Sigmoid colon (tissue), 7 donors: ENCODE data around the gene RAB3B. TPM values are rescaled to one million over a fixed set of nuclear protein-coding genes. Genes with fewer than 3 reads are reported as not detected.

ENCODE experiments used
- DNase-seq: peaks from one replicate; pipeline ENCODE4 v3.0.0-alpha.2; 2019
- H3K27ac ChIP-seq, 4 donors: fragments of 200-600 bp; sonication (generic); one replicate each; pipeline ENCODE4 v1.5.1; 2016 to 2019; ENCODE audit warnings: mild to moderate bottlenecking in 1 of 4
- H3K27me3 ChIP-seq, 3 donors: fragments of 200-600 bp; sonication (generic); one replicate each; pipeline ENCODE4 v1.5.1; 2019; ENCODE audit warnings: mild to moderate bottlenecking in 1 of 3
- H3K36me3 ChIP-seq, 4 donors: fragments of 200-600 bp; sonication (generic); one replicate each; pipeline ENCODE4 v1.5.1; 2016 to 2019
- H3K4me1 ChIP-seq, 4 donors: fragments of 200-600 bp; sonication (generic); one replicate each; pipeline ENCODE4 v1.5.1; 2017 to 2019
- H3K4me3 ChIP-seq, 4 donors: fragments of 200-600 bp; sonication (generic); one replicate each; pipeline ENCODE4 v1.5.1; 2017 to 2019; ENCODE audit warnings: mild to moderate bottlenecking in 2 of 4, moderate library complexity in 1 of 4
- H3K9me3 ChIP-seq, 4 donors: fragments of 200-600 bp in 3 of 4; sonication (generic) in 3 of 4; one replicate each; pipeline versions ENCODE4 v1.5.1 to v1.6.1; 2013 to 2019
- CTCF ChIP-seq, 4 experiments: fragments of 450-650 bp in 3 of 4; fragments of 200-600 bp in 1 of 4; IDR thresholded peaks; one replicate each; pipeline ENCODE4 v1.5.1; 2016 to 2019; ENCODE audit warnings: antibody characterized with exemption in 4 of 4, mild to moderate bottlenecking in 3 of 4, moderate library complexity in 2 of 4
- EP300 ChIP-seq, 4 donors: sonication (generic); formaldehyde crosslinking; IDR thresholded peaks; one replicate each; pipeline ENCODE4 v1.6.1; 2017; ENCODE audit warnings: antibody characterized with exemption in 4 of 4
- POLR2A ChIP-seq, 2 donors: fragments of 450-650 bp; IDR thresholded peaks; one replicate each; pipeline ENCODE4 v1.6.1; 2016; ENCODE audit warnings: antibody characterized with exemption in 2 of 2, mild to moderate bottlenecking in 2 of 2, moderate library complexity in 2 of 2
- POLR2AphosphoS5 ChIP-seq, 4 donors: sonication (generic); formaldehyde crosslinking; IDR thresholded peaks; one replicate each; pipeline ENCODE4 v1.6.1; 2017; ENCODE audit warnings: antibody characterized with exemption in 4 of 4
- WGBS, 2 donors: extraction: QIAGEN DNeasy Blood & Tissue Kit; methylation state at CpG; one replicate each; pipeline ENCODE4 v1.1.7; 2013; 5-methylcytosine and 5-hydroxymethylcytosine counted together
- intact Hi-C: fragments of 100-400 bp; cut with DNase I; formaldehyde crosslinking; loops from one replicate; pipeline ENCODE4 v1.15.1; 2023
- polyA plus RNA-seq, 3 donors: library from polyadenylated mRNA; stranded (reverse); fragments of 200-250 nt; gene quantifications; one replicate each; pipeline ENCODE4 v1.2.3, GENCODE V29; 2013
- total RNA-seq, 4 donors: library from RNA; depleted of rRNA; stranded (reverse); fragments of >200 nt; gene quantifications; one replicate each; pipeline ENCODE4 v1.1.0, GENCODE V29; 2016
- donor health status: healthy with polysubstance abuse.
- donor health status: Bipolar disorder and iron deficiency.
- donor health status: healthy.

Gene RAB3B
- total and polyA plus RNA-seq, 7 donors = 1.5 to 4.3 (median 3.1) TPM

GRCh38 chr1:51933344-51933743 lies 57.2 kb downstream of the RAB3B start:
- Histone ChIP-seq H3K4me1 (no peaks in the 10 kb centered on the region), H3K4me3 (no peak overlapping the region), H3K9me3 (no peaks in the 10 kb centered on the region), H3K27ac (no peak overlapping the region), H3K27me3 (no peaks in the 10 kb centered on the region), H3K36me3 (no peaks in the 10 kb centered on the region)
- intact Hi-C loops = no loop called here
- DNase-seq = no peak
- WGBS, 2 donors = 94 to 97% methylated on average over 1 of the region's 1 CpG
- TF ChIP-seq POLR2A (IDR thresholded peaks at IDR 0.05) = no peak
- TF ChIP-seq EP300 (IDR thresholded peaks at IDR 0.05) = no peak
- TF ChIP-seq POLR2AphosphoS5 (IDR thresholded peaks at IDR 0.05) = no peak
- TF ChIP-seq CTCF (IDR thresholded peaks at IDR 0.05) = no peak

GRCh38 chr1:51930329-51930728 lies 60.2 kb downstream of the RAB3B start:
- H3K36me3 ChIP-seq = no peaks in the 10 kb centered on the region
- TF ChIP-seq EP300 (IDR thresholded peaks at IDR 0.05) = no peak
- no peak for TF ChIP-seq POLR2AphosphoS5 (IDR thresholded peaks at IDR 0.05)
- TF ChIP-seq CTCF (IDR thresholded peaks at IDR 0.05) = no peak
- no peak for TF ChIP-seq POLR2A (IDR thresholded peaks at IDR 0.05)
- no peaks in the 10 kb centered on the region for H3K4me1 ChIP-seq
- intact Hi-C loops = no loop called here
- no peak overlapping the region for H3K27ac ChIP-seq
- H3K9me3 ChIP-seq = no peaks in the 10 kb centered on the region
- DNase-seq = no peak
- H3K27me3 ChIP-seq = no peaks in the 10 kb centered on the region
- no peak overlapping the region for H3K4me3 ChIP-seq

- Histone ChIP-seq H3K4me1 (no peaks in the 10 kb centered on the region), H3K27me3 (no peaks in the 10 kb centered on the region), H3K27ac (no peak overlapping the region), H3K4me3 (no peak overlapping the region), H3K36me3 (no peaks in the 10 kb centered on the region), H3K9me3 (no peaks in the 10 kb centered on the region)
- no peak for DNase-seq
- WGBS, 2 donors = 89 to 91% methylated on average over 1 of the region's 1 CpG
- intact Hi-C loops = no loop called here
- no peak for TF ChIP-seq EP300 (IDR thresholded peaks at IDR 0.05)
Measured at GRCh38 chr1:51928896-51929295, 61.6 kb downstream of the RAB3B start.

- 93 to 94% methylated on average over 2 of the region's 2 CpGs for WGBS, 2 donors
- Histone ChIP-seq H3K4me1 (no peaks in the 10 kb centered on the region), H3K27ac (no peak overlapping the region), H3K9me3 (no peaks in the 10 kb centered on the region), H3K27me3 (no peaks in the 10 kb centered on the region), H3K36me3 (no peaks in the 10 kb centered on the region), H3K4me3 (no peak overlapping the region)
- intact Hi-C loops = no loop called here
- DNase-seq = no peak
- no peak for TF ChIP-seq POLR2A (IDR thresholded peaks at IDR 0.05)
- no peak for TF ChIP-seq EP300 (IDR thresholded peaks at IDR 0.05)
- TF ChIP-seq POLR2AphosphoS5 (IDR thresholded peaks at IDR 0.05) = no peak
- TF ChIP-seq CTCF (IDR thresholded peaks at IDR 0.05) = no peak
Measured at GRCh38 chr1:51927029-51927428, 63.5 kb downstream of the RAB3B start.

- DNase-seq = no peak
Measured at GRCh38 chr1:51926171-51926812, 64.2 kb downstream of the RAB3B start.

More at GRCh38 chr1:51926171-51926812, 64.2 kb downstream of the RAB3B start:
- no peaks in the 10 kb centered on the region for H3K27me3 ChIP-seq
- no peak for TF ChIP-seq POLR2AphosphoS5 (IDR thresholded peaks at IDR 0.05)
- TF ChIP-seq POLR2A (IDR thresholded peaks at IDR 0.05) = no peak
- no peak for TF ChIP-seq EP300 (IDR thresholded peaks at IDR 0.05)
- TF ChIP-seq CTCF (IDR thresholded peaks at IDR 0.05) = no peak
- no peaks in the 10 kb centered on the region for H3K36me3 ChIP-seq
- H3K9me3 ChIP-seq = no peaks in the 10 kb centered on the region
- no peaks in the 10 kb centered on the region for H3K4me1 ChIP-seq
- 73 to 77% methylated on average over 5 of the region's 5 CpGs for WGBS, 2 donors
- H3K27ac ChIP-seq = no peak overlapping the region
- intact Hi-C loops = no loop called here
- no peak overlapping the region for H3K4me3 ChIP-seq
